ENCODE results near the gene KSR1.

DNA sequence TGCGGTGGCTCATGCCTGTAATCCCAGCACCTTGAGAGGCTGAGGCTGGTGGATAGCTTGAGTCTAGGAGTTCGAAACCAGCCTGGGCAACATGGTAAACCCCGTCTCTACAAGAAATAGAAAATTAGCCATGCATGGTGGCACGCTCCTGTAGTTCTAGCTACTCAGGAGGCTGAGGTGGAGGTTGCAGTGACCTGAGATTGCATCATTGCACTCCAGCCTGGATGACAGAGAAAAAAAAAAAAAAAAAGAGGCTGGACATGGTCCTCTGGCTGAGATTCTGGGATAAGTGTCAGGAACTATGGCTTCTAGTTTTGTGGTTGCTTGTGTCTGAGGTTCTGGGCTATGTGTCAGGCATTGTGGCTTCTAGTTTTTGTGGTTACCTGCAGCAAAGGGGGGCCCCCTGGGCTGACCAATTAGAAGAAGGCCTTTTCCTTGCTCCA is 7.0 kb downstream of the KSR1 start:
- TF ChIP-seq, protein P1, sequence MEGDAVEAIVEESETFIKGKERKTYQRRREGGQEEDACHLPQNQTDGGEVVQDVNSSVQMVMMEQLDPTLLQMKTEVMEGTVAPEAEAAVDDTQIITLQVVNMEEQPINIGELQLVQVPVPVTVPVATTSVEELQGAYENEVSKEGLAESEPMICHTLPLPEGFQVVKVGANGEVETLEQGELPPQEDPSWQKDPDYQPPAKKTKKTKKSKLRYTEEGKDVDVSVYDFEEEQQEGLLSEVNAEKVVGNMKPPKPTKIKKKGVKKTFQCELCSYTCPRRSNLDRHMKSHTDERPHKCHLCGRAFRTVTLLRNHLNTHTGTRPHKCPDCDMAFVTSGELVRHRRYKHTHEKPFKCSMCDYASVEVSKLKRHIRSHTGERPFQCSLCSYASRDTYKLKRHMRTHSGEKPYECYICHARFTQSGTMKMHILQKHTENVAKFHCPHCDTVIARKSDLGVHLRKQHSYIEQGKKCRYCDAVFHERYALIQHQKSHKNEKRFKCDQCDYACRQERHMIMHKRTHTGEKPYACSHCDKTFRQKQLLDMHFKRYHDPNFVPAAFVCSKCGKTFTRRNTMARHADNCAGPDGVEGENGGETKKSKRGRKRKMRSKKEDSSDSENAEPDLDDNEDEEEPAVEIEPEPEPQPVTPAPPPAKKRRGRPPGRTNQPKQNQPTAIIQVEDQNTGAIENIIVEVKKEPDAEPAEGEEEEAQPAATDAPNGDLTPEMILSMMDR (IDR thresholded peaks at IDR 0.05; ENCODE audit: insufficient read depth, low read depth, low read length), result no peak
- TF ChIP-seq EZH2 (IDR thresholded peaks at IDR 0.05; ENCODE audit: insufficient read depth, low read length), result no peak
